ENCODE measurements around the gene ANKRD10. TPM values are rescaled to one million over a fixed set of nuclear protein-coding genes. Genes with fewer than 3 reads are reported as not detected.

Gene ANKRD10
- total RNA-seq, 1 donor from 2014 or later = 212 TPM

GRCh38 chr13:110915874-110916206 lies 971 bp upstream of the ANKRD10 start:
- no peaks in the 10 kb centered on the region for H3K9me3 ChIP-seq (ENCODE audit: low read depth)
- H3F3A ChIP-seq (ENCODE audit: low read depth) = peaks cover 14% of the 10 kb centered on the region
- H3K27me3 Mint-ChIP-seq (ENCODE audit: insufficient read depth, low read depth) = peaks cover 3% of the 10 kb centered on the region
- no peak overlapping the region for H3K27ac Mint-ChIP-seq
- H3K9me3 Mint-ChIP-seq = no peaks in the 10 kb centered on the region
- no peaks in the 10 kb centered on the region for H3K36me3 ChIP-seq
- DNase-seq (ENCODE audit: low spot score) = no peak
- peak overlapping the region; percentile 58 for H3K9ac ChIP-seq
- H3K27me3 ChIP-seq = no peaks in the 10 kb centered on the region
- peak overlapping the region; percentile 73 for H3K27ac ChIP-seq
- H3K4me2 ChIP-seq = peak overlapping the region; percentile 73
- TF ChIP-seq CTCF (IDR thresholded peaks at IDR 0.05) = no peak
- TF ChIP-seq EZH2 (IDR thresholded peaks at IDR 0.05) = peak; percentile 28
- no peak for TF ChIP-seq EZH2phosphoT487 (IDR thresholded peaks at IDR 0.05)
- peaks cover 1% of the 10 kb centered on the region for H3K36me3 Mint-ChIP-seq
- peaks cover 33% of the 10 kb centered on the region for H4K20me1 ChIP-seq (ENCODE audit: low read depth)
- peak overlapping the region; percentile 7 for H2AFZ ChIP-seq (replicated peaks)
- H3K4me1 Mint-ChIP-seq = peaks cover 31% of the 10 kb centered on the region
- peaks cover 19% of the 10 kb centered on the region for H3K4me1 ChIP-seq
- H3K4me3 ChIP-seq = peak overlapping the region; percentile 93
- peaks cover 45% of the 10 kb centered on the region for H3K79me2 ChIP-seq (ENCODE audit: low read depth)
- peak overlapping the region; percentile 90 for H3K4me3 Mint-ChIP-seq

GRCh38 chr13:110914331-110915056 lies 375 bp downstream of the ANKRD10 start:
- Histone ChIP-seq H3F3A (ENCODE audit: low read depth) (peaks cover 14% of the 10 kb centered on the region), H3K4me1 (peaks cover 20% of the 10 kb centered on the region), H3K9ac (peak overlapping the region; percentile 96), H3K27ac (peak overlapping the region; percentile 96), H3K4me3 (peak overlapping the region; percentile 93), H3K9me3 (ENCODE audit: low read depth) (no peaks in the 10 kb centered on the region), H3K36me3 (no peaks in the 10 kb centered on the region), H3K79me2 (ENCODE audit: low read depth) (peaks cover 59% of the 10 kb centered on the region), H3K27me3 (no peaks in the 10 kb centered on the region), H2AFZ (replicated peaks) (peak overlapping the region; percentile 81), H3K4me2 (peak overlapping the region; percentile 88), H4K20me1 (ENCODE audit: low read depth) (peaks cover 47% of the 10 kb centered on the region)
- TF ChIP-seq CTCF (IDR thresholded peaks at IDR 0.05) = no peak
- no peak for TF ChIP-seq EZH2 (IDR thresholded peaks at IDR 0.05)
- TF ChIP-seq EZH2phosphoT487 (IDR thresholded peaks at IDR 0.05) = no peak
- no peak overlapping the region for H3K27ac Mint-ChIP-seq
- peak overlapping the region; percentile 94 for H3K4me3 Mint-ChIP-seq
- peaks cover 12% of the 10 kb centered on the region for H3K36me3 Mint-ChIP-seq
- no peaks in the 10 kb centered on the region for H3K9me3 Mint-ChIP-seq
- H3K4me1 Mint-ChIP-seq = peaks cover 39% of the 10 kb centered on the region
- DNase-seq (ENCODE audit: low spot score) = peak; percentile 90
- peaks cover 3% of the 10 kb centered on the region for H3K27me3 Mint-ChIP-seq (ENCODE audit: insufficient read depth, low read depth)

GRCh38 chr13:110914081-110914330 lies 863 bp downstream of the ANKRD10 start:
- Mint-ChIP-seq H3K27ac (peak overlapping the region; percentile 87), H3K9me3 (no peaks in the 10 kb centered on the region), H3K4me1 (peaks cover 42% of the 10 kb centered on the region), H3K27me3 (ENCODE audit: insufficient read depth, low read depth) (peaks cover 3% of the 10 kb centered on the region), H3K36me3 (peaks cover 15% of the 10 kb centered on the region), H3K4me3 (peak overlapping the region; percentile 94)
- peaks cover 14% of the 10 kb centered on the region for H3F3A ChIP-seq (ENCODE audit: low read depth)
- H3K27ac ChIP-seq = peak overlapping the region; percentile 96
- peak overlapping the region; percentile 93 for H3K4me3 ChIP-seq
- peaks cover 64% of the 10 kb centered on the region for H3K79me2 ChIP-seq (ENCODE audit: low read depth)
- H3K4me2 ChIP-seq = peak overlapping the region; percentile 88
- peaks cover 25% of the 10 kb centered on the region for H3K4me1 ChIP-seq
- no peaks in the 10 kb centered on the region for H3K9me3 ChIP-seq (ENCODE audit: low read depth)
- no peaks in the 10 kb centered on the region for H3K27me3 ChIP-seq
- no peak for TF ChIP-seq EZH2 (IDR thresholded peaks at IDR 0.05)
- TF ChIP-seq EZH2phosphoT487 (IDR thresholded peaks at IDR 0.05) = no peak
- no peak for TF ChIP-seq CTCF (IDR thresholded peaks at IDR 0.05)
- H4K20me1 ChIP-seq (ENCODE audit: low read depth) = peaks cover 52% of the 10 kb centered on the region
- no peaks in the 10 kb centered on the region for H3K36me3 ChIP-seq
- H2AFZ ChIP-seq (replicated peaks) = no peak overlapping the region
- peak overlapping the region; percentile 96 for H3K9ac ChIP-seq
- no peak for DNase-seq (ENCODE audit: low spot score)
